Stimulated activated CD4-positive, alpha-beta T cell treated with anti-CD3 and anti-CD28 coated beads, Interleukin-15, amount 100 ng/mL, for 48 hours (primary cell): Measurements from ENCODE around the gene SCD.
"Not testable (repeated sequence)": the region's sequence is repeated elsewhere in the genome, so short reads cannot be mapped to it uniquely, and the experiment has no call there.

Experiments used
- DNase-seq, 2 donors: peaks; one replicate each; pipeline ENCODE4 v3.0.0-alpha.2; 2020; ENCODE audit warnings: low read depth in 2 of 2

SCD gene

GRCh38 chr10:100346765-100347567, at the start of gene SCD:
SCD (plus strand) TSS chr10:100347233; CDS start chr10:100347505, 272 bp downstream.
- DNase-seq, result peak; percentile 83 to 84

- DNase-seq, result no peak
Observed at GRCh38 chr10:100297242-100297641, 49.8 kb upstream of the SCD start.

- not testable (repeated sequence) for DNase-seq
Observed at GRCh38 chr10:100301123-100301522, 45.9 kb upstream of the SCD start.

- no peak for DNase-seq
Observed at GRCh38 chr10:100303724-100304319, 43.2 kb upstream of the SCD start.

- no peak for DNase-seq
Observed at GRCh38 chr10:100304414-100304813, 42.6 kb upstream of the SCD start.

- DNase-seq, result no peak
Observed at GRCh38 chr10:100306861-100307260, 40.2 kb upstream of the SCD start.

GRCh38 chr10:100307684-100308083, 39.3 kb upstream of the SCD start:
- DNase-seq, result no peak

- DNase-seq, result no peak
Observed at GRCh38 chr10:100311298-100311697, 35.7 kb upstream of the SCD start.

- no peak for DNase-seq
Observed at GRCh38 chr10:100315615-100316014, 31.4 kb upstream of the SCD start.

- DNase-seq, result no peak
Observed at GRCh38 chr10:100318207-100318606, 28.8 kb upstream of the SCD start.

GRCh38 chr10:100319707-100320402, 27.2 kb upstream of the SCD start:
- DNase-seq, result no peak

GRCh38 chr10:100325158-100325557, 21.9 kb upstream of the SCD start:
- no peak for DNase-seq

GRCh38 chr10:100327007-100327717, 19.9 kb upstream of the SCD start:
- DNase-seq, result peak in 1 of 2 donors; percentile 12

- DNase-seq, result no peak
Observed at GRCh38 chr10:100327718-100328009, 19.4 kb upstream of the SCD start.

GRCh38 chr10:100328198-100328597, 18.8 kb upstream of the SCD start:
- no peak for DNase-seq

- DNase-seq, result no peak
Observed at GRCh38 chr10:100330079-100330478, 17.0 kb upstream of the SCD start, which contains the start of gene PKD2L1. PKD2L1 (minus strand) TSS chr10:100330228; CDS start chr10:100330103, 125 bp downstream.

- DNase-seq, result no peak
Observed at GRCh38 chr10:100333106-100333505, 13.9 kb upstream of the SCD start.

- no peak for DNase-seq
Observed at GRCh38 chr10:100333661-100334440, 13.2 kb upstream of the SCD start.

- no peak for DNase-seq
Observed at GRCh38 chr10:100334762-100335161, 12.3 kb upstream of the SCD start.

- DNase-seq, result peak; percentile 58 to 71
Observed at GRCh38 chr10:100338434-100339036, 8.5 kb upstream of the SCD start.

- no peak for DNase-seq
Observed at GRCh38 chr10:100339236-100339635, 7.8 kb upstream of the SCD start.
